NCI-H187 (cell line): ENCODE results near the gene USP13.

Experiments used
- DNase-seq, 2 experiments: peaks; one replicate each; lab custom pipeline; 2025; lab: John Stamatoyannopoulos, UW

Gene USP13

DNA sequence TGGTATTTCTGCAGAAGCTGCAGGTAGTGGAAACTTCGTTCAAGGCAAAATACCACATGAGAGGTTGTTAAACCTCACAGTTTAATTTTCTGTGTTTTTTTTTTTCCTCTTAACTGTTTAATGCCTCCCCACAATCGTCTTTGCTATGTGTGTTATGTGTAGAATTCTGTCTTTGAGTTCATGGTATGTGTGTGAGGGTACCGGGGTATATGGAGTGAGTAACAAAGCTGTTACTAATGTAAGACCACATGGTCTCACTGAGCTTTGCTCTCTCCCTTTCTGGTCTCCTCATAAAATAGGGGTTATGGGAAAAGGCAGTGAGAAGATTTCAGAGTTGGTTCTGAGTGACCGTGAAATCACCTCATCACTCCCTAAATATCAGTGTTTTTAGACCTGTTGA lies 143.6 kb downstream of the USP13 start:
- no peak for DNase-seq

DNA sequence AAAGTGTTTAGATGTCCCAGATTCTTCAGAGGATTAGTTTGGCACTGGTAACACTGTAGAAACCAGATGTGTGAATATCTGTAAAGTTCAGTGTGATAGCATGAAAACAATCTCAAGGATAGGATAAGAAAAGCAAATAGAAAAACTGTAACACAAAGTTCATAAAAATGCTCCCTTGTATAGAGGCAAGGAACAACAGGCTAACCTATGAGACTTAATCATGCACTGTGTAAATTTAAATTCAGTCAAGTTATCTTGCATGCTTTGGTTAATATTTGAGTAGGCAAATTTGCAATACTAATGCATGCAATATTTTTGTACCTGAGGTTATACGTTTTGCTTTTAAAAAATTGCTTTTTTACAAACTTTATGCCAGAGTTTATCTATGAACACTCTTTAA lies 144.4 kb downstream of the USP13 start:
- no peak for DNase-seq

DNA sequence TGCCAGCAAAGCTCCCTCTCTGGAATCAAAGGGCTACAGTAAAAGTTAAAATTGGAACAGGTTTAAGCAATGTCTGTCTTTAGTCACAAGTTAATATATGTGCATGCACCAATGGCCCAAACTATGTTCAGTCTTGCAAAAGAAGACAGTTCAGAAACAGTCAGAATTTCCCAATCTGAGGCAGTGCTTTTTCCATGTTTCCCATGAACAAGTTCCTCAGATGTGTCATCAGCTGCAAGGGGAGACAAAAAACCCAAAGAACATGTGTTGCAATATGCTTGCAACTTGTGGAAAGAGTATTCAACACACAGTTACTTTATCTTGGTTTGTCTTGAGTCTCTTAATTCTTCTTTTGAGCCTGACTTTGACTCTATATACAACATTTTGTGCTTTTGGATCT lies 148.4 kb downstream of the USP13 start:
- no peak for DNase-seq

DNA sequence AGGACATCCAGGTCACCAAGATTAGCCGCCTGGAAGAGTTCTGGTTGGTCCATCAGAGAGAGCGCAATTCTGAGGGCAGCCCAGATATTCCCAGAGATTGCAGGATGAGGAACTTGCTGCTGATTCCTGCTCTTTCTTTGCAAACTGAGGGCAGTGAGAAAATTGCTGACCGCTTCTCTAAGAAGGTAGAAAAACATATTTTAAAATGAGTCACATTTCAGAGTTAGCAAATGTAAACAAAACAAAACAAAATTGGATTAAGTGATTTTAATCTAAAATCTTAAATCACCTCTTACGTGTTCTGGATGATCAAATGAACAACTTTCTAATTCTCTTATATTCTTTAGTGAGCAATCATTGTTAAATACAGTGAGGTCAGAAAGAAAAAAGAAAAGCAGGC lies 149.0 kb downstream of the USP13 start:
- no peak for DNase-seq

DNA sequence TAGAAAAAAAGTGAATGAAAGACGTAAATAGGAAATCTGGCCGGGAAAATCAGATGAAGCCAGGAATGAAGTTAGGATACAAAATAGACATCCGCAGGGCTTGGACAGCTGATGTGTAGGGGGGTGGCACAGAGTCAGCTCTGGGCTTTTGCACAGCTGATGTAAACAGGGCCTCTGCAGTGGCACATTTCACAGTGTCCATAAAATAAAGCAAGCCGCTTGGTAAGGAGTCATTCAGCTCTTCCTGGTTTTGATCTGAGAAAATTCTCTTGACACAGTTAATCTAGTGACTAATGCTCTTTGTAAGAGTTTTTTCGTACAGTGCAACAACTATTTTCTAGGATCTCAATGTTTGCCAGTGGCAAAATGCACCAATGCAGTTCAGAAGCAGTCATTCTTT lies 153.3 kb downstream of the USP13 start:
- DNase-seq = no peak

DNA sequence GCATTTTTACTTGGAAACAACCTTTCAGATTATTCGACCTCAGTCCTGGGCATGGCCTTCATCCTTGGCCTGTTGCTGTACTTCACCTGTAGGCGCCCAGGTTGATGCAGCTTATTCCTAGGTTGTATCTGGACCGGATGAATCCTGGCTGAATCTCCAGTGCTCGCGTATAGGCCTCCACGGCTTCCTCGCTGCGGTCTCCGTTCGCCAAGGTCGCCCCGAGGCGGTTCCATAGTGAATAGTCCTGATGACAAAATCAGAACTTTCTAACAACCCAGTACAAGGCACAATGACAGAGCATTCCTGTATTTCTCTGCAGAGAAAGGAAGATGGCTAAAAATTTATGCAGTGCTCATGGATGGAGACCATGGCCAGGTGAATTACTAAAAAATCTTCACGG lies 154.7 kb downstream of the USP13 start:
- no peak for DNase-seq

DNA sequence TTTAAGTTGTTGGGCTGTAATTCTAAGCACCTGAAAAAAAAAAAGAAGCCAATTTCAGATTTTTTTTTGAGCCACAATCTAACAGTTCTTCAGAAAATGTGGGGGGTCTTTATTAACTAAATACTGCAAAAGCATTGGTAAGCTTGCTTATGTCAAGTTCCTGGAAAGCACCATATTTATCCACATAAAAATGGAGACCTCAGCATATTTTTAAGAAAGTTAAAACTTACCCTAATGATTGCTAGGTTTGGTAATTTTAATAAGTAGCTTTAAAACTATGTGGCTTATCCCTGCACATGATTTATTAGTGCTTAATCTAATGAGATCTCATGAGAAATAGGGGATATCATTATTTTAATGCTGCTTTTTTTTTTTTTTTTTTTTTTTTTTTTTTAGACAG lies 156.8 kb downstream of the USP13 start:
- DNase-seq = no peak

DNA sequence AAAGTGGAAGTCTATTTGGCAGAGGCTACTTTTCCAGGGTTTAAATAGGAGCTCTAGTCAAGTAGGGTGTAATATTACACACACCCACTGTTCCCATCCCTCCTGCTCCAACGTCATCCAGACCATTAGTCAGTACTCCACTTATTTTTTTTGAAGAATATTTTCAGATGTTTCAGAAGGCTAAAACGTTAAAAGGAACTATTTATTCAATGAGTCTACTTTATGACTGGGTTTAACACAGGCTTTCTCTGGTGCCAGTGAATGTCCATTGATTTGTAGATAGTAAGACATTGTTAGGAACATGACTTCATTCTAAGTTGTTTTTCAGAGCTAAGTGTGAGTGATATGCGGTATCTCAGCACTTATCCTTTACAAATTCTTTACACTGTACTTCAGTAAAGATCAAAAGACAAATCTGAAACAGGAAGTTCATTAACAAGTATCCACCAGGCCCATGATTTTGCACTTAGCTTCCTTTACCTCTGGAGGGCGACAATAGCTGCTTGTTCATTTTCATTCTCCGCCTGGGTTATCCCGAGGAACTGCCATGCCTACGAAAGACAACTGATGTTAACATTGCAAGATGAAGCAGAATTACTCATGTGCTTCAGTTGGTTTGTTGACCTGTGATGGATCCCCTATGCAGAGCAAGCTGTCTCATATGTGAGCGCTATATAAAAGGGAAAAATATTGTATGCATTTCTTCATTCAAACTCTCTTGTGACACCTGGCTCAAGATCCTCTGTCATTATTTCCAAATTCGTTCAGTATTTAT lies 158.7 kb downstream of the USP13 start:
- peak in 1 of 2 experiments; percentile 19 for DNase-seq

DNA sequence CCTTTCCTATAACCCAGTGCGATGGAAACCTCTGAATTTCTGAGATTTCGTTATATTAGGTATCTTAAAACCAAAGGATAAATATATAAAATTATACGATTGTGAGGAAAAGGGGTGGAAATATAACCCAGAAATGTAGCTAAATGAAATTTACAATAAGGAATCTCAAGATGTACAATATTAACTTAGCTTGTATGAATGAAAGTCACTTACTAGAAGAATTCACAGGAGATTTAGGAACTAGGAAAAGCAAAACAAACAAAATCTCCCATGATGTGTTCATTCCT lies 159.2 kb downstream of the USP13 start:
- no peak for DNase-seq

DNA sequence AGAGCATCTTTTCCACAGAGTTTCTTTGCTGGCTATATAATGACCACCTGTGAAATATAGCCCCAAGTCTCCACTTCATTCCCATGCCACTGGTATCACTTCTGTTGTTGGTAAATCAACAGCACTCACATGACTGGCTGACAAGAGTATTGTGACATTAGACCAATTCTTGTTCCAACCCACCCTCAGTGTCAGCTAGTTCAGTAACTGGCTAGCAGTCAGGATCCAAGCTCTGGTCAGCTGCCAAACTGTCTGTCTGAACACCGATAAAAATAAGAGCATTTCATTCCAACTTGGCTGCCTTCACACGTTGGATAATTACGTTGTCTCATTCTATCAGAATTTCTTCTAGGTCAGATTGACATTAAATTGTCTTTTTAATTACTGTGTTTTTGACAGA lies 166.5 kb downstream of the USP13 start:
- DNase-seq = no peak

DNA sequence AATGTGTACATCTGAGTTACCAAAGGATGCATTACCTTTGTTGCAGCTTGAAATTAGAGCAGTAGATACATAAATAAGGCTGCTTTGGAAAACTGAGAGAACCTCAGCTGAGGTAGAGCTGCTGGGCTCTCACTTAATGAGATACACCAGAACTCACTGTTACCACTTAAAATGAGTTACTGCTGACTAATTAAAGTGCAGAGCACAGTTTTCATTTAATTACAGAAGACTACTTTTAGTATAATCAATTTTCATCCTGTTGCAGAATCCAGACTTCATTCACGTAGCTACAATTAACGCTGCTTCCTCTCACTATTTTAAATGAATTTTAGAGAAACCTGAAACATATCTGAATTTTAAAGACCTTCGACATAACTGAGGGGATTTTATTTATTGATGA lies 169.5 kb downstream of the USP13 start:
- no peak for DNase-seq

DNA sequence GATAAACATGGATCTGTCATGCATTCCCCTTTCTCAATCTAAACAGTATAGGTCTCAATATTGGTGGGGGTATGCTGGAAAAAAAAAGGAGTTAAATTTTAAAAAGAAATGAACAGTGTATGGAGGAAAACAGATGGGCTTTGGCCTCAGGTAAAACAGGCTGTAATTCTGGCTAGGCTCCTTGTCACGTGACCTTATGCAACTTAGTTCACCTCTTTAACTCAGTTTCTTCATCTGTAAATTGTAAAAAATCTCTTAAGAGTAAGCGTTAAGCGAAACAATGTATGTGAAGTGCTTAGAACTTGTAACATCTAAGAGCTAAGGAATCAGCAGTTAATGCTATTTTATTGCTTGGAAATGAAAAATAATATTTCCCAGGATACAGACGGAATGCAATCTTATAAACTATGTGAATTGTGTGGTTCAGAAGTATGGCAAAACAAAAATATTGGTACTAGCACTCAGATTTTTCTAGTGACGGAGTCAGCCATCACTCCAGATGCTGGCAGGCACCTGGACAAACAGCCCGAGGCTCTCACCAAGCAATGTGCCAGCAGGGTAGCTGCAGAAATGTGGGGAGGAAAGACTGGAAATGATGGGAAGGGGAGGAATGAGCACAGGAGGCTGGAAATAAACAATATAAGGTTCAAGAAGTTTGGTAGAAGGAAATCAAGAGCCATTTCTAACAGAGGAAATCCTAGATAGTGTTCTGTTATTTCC lies 172.8 kb downstream of the USP13 start:
- no peak for DNase-seq

DNA sequence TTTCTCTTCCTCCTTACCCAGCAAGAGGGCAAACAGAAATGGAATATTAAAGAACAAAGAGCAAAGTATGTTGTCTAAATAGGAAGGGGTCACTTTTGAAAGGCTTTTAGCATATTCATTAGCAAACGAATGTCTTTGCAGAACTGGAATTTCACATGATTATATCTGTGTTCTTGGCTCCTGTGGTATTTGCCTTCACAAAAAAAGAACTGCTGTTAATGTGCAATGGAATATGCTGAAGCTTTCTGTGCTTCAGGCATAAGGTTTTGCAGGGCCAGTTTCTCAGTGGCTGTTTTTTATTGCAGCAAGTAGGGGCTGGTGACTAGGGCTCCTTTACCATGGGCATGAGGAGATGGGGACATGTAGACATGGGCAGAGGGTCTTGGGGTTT lies 173.4 kb downstream of the USP13 start:
- DNase-seq = no peak

DNA sequence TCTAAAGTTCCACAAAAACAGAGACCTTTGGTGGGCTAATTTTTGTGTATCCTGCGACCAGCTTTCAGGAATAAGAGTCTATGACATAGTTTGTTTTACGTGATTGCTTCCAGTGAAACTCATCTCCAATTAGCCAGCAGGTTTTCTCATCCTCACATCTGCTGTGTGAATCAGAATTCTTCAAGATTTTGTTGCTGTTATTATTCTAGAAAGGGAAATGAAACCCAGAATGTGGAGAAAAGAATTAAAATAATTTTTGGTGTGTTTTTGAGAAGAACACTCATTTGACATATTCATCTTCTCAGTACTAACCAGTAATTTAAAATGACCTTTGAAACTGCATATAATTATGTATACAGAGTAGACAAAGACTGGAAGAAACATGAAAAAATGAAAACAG lies 175.9 kb downstream of the USP13 start:
- DNase-seq = no peak

DNA sequence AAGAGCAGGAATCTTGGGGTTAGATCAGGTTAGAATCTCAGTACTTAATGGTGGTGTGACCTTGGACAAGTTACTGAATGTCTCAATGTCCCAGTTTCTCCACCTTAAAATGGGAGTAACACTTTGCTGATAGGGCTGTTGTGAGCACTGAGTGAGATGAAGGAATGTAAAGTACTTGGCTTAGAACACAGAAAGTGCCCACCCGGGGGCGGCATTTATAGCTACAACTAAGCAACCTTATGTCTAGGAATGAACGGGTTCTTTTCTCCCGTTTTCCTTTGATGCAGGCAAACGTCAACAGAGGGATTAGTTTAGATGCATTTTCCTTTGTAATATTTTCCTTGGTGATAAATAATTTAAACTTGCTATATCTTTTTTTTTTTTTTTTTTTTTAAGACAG lies 176.6 kb downstream of the USP13 start:
- no peak for DNase-seq

DNA sequence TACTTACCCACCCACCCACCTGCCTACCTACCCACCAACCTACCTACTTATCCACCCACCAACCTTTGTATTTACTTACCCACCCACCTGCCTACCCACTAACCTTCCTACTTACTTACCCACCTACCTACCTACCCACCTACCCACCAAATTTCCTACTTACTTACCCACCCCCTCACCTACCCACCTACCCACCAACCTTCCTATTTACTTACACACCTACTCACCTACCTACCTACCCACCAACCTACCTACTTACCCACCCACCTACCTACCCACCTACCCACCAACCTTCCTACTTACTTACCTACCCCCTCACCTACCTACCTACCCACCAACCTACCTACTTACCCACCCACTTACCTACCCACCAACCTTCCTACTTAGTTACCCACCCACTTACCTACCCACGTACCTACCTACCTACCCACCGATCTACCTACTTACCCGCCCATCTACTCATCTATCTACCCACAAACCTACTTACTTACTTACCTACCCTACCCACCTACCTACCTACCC lies 179.6 kb downstream of the USP13 start:
- DNase-seq = no peak

DNA sequence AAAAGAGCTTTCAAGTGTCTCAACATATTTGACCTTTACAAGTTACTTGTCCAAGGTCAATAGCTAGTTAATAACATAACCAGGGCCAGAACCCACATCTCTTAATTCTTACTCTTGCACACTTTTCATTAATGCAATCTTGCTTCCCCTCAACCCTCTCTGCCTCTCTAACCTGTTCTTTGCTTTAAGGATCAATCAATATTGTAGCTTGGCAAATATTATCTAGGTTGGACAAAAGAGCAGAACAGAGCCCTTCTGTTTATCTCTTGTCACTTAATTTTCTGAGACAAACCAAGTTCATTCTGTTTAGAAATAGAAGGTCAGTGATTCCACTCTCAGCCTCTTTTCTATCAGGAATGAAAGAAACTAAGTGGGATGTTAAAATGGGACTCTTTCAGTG lies 180.5 kb downstream of the USP13 start:
- DNase-seq = no peak

DNA sequence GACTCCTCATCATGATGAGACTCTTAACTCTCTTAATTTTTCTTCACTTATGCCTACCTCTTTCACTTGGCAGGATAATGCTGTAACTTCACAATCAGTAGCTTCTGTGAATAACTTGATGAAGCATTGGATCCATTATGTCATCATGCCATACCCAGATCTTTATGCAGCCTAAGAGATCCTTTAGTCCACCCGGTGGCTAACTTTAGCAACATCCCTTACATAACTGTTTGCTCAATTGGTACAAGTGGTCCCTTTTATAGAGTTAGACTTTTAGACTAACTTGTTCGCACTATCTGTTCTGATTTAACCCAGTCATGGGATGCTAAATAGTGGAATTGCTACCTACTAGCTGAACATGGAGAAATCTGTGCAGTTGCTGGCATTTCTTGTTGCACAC lies 184.5 kb downstream of the USP13 start:
- no peak for DNase-seq
